ENCODE measurements around the gene YRDC. TPM values are rescaled to one million over a fixed set of nuclear protein-coding genes. Genes with fewer than 3 reads are reported as not detected.

YRDC gene
- total and polyA plus RNA-seq, 2 of the 13 experiments (the other 11 are each of a cell fraction or from before 2014, with no cell fraction given) = 27.5 to 29.2 TPM

GRCh38 chr1:37793773-37794371 is 14.1 kb downstream of the YRDC start, which contains the start of gene MANEAL (continued):
- TF ChIP-seq NFIB (CRISPR knock-in tag; IDR thresholded peaks at IDR 0.05; ENCODE audit: borderline replicate concordance) (no peak), ZBTB39 (CRISPR knock-in tag; IDR thresholded peaks at IDR 0.05) (no peak), ZNF235 (CRISPR knock-in tag; IDR thresholded peaks at IDR 0.05; ENCODE audit: borderline replicate concordance) (no peak), CCAR2 (optimal IDR thresholded peaks at IDR 0.05; ENCODE audit: low read depth, low read length) (no peak), ZNF367 (CRISPR knock-in tag; IDR thresholded peaks at IDR 0.05; ENCODE audit: borderline replicate concordance) (no peak), E2F5 (CRISPR knock-in tag; conservative IDR thresholded peaks at IDR 0.05) (peak; percentile 39; the same call in 1 of the 2 replicates), ZBTB20 (CRISPR knock-in tag; IDR thresholded peaks at IDR 0.05; ENCODE audit: borderline replicate concordance, low read depth) (no peak), ZNF503 (CRISPR knock-in tag; IDR thresholded peaks at IDR 0.05) (0 out of 2 replicates have a peak, but pooled peaks have one; percentile 24), MZF1 (CRISPR knock-in tag; IDR thresholded peaks at IDR 0.05; ENCODE audit: borderline replicate concordance) (no peak), ONECUT2 (CRISPR knock-in tag; IDR thresholded peaks at IDR 0.05) (no peak), GTF3A (CRISPR knock-in tag; conservative IDR thresholded peaks at IDR 0.05) (no peak), ZNF777 (CRISPR knock-in tag; IDR thresholded peaks at IDR 0.05) (peak; percentile 72), ZNF574 (CRISPR knock-in tag; IDR thresholded peaks at IDR 0.05) (0 out of 2 replicates have a peak, but pooled peaks have one; percentile 33), ZBTB34 (CRISPR knock-in tag; IDR thresholded peaks at IDR 0.05) (no peak), HINFP (CRISPR knock-in tag; IDR thresholded peaks at IDR 0.05; ENCODE audit: low read depth) (peak; percentile 33; the same call in 1 of the 2 replicates), ELK4 (CRISPR knock-in tag; IDR thresholded peaks at IDR 0.05; ENCODE audit: borderline replicate concordance) (no peak; the same call in 1 of the 2 replicates)

All from HepG2 (cell line).